GM12878 (cell line): Measurements from ENCODE around the gene DTNBP1. TPM values are rescaled to one million over a fixed set of nuclear protein-coding genes. Genes with fewer than 3 reads are reported as not detected.

Experiments used
- ATAC-seq: fragments of 200-7000 bp; cut with Tn5 transposase; 3 replicates; pipeline ENCODE4 v1.9.1; 2020; ENCODE audit warnings: mild to moderate bottlenecking, moderate library complexity
- BruUV-seq: library from RNA; stranded (reverse); fragments of 400-500 nt; replicated peaks from 2 replicates; lab custom pipeline; 2021; lab: Mats Ljungman, UMichigan
- CTCF ChIA-PET: fragments of 300-600 bp; sonication (Branson Sonifier 250); formaldehyde crosslinking; extraction: SDS; loops from one replicate; lab custom pipeline; 2021; ENCODE audit warnings: inconsistent platforms; lab: Yijun Ruan, JAX
- POLR2A ChIA-PET: fragments of 350-600 bp; formaldehyde crosslinking; extraction: SDS; loops from one replicate; lab custom pipeline; 2021; ENCODE audit warnings: inconsistent platforms; lab: Charles Lee
- RAD21 ChIA-PET: fragments of 300-600 bp; sonication (Branson Sonifier 250); formaldehyde crosslinking; loops from one replicate; lab custom pipeline; 2023; ENCODE audit warnings: antibody characterized with exemption; ENCODE audit not compliant: unreplicated experiment; lab: Charles Lee
- SMC1A ChIA-PET: fragments of 300-600 bp; sonication (Branson Sonifier 250); formaldehyde crosslinking; loops from one replicate; lab custom pipeline; 2023; ENCODE audit not compliant: unreplicated experiment, uncharacterized antibody; lab: Charles Lee
- DNase-seq: peaks from one replicate; pipeline ENCODE4 v3.0.0-alpha.2; 2011; ENCODE audit warnings: low read depth, low spot score
- FAIRE-seq: peaks from 3 replicates; lab custom pipeline; 2011; peaks lifted over from hg19 to GRCh38; lab: Jason Lieb, UNC
- H2AFZ ChIP-seq: 2 replicates; pipeline ENCODE4 v1.6.0; 2011; ENCODE audit warnings: low read depth, low read length, control low read depth; ENCODE audit not compliant: control insufficient read depth
- H3K27ac ChIP-seq: 2 replicates; pipeline ENCODE4 v1.5.1; 2011; ENCODE audit warnings: control low read depth; ENCODE audit not compliant: control insufficient read depth, insufficient read depth
- H3K27me3 ChIP-seq, 2 experiments: replicated peaks in 1 of 2; 2 replicates each; pipeline versions ENCODE4 v1.6.0 to v1.6.1; 2011; ENCODE audit warnings: low read length in 1 of 2; ENCODE audit not compliant: control insufficient read depth in 2 of 2, insufficient read depth in 2 of 2
- H3K36me3 ChIP-seq, 2 experiments: 2 replicates each; pipeline ENCODE4 v1.5.1; 2011; ENCODE audit warnings: low read length in 1 of 2; ENCODE audit not compliant: control insufficient read depth in 2 of 2, insufficient read depth in 2 of 2
- H3K4me1 ChIP-seq: 2 replicates; pipeline ENCODE4 v1.6.1; 2011; ENCODE audit warnings: mild to moderate bottlenecking, low read length, moderate library complexity, mixed read lengths; ENCODE audit not compliant: control insufficient read depth, insufficient read depth
- H3K4me2 ChIP-seq: 2 replicates; pipeline ENCODE4 v1.6.0; 2011; ENCODE audit warnings: control low read depth; ENCODE audit not compliant: control insufficient read depth, insufficient read depth
- H3K4me3 ChIP-seq: fragments of 200-600 bp; sonication (generic); 2 replicates; pipeline ENCODE4 v1.5.1; 2016
- H3K79me2 ChIP-seq: 2 replicates; pipeline ENCODE4 v1.6.0; 2011; ENCODE audit warnings: low read length; ENCODE audit not compliant: control insufficient read depth, insufficient read depth
- H3K9ac ChIP-seq: 2 replicates; pipeline ENCODE4 v1.8.0; 2011; ENCODE audit warnings: low read length, control low read depth, mixed read lengths; ENCODE audit not compliant: control insufficient read depth, insufficient read depth
- H3K9me3 ChIP-seq: replicated peaks from 3 replicates; pipeline ENCODE4 v1.5.1; 2011; ENCODE audit warnings: mild to moderate bottlenecking, low read length; ENCODE audit not compliant: control insufficient read depth, insufficient read depth
- H4K20me1 ChIP-seq: 2 replicates; pipeline ENCODE4 v1.6.0; 2011; ENCODE audit not compliant: control insufficient read depth, insufficient read depth
- BHLHE40 ChIP-seq, 2 experiments: fragments of 450-650 bp in 1 of 2; IDR thresholded peaks; 2 replicates each; pipeline ENCODE4 v1.6.1; 2011 to 2017; ENCODE audit warnings: low read depth in 2 of 2, borderline replicate concordance in 1 of 2, improper control_type of control experiment in 1 of 2, low read length in 1 of 2, mild to moderate bottlenecking in 1 of 2
- CEBPB ChIP-seq, 2 experiments: fragments of 150-350 bp in 1 of 2; IDR thresholded peaks; 2 replicates each; pipeline ENCODE4 v1.6.1; 2012 to 2014; ENCODE audit warnings: low read depth in 2 of 2, low read length in 2 of 2, borderline replicate concordance in 1 of 2, inconsistent platforms in 1 of 2
- CHD2 ChIP-seq: IDR thresholded peaks from 2 replicates; pipeline ENCODE4 v1.6.1; 2011; ENCODE audit warnings: low read depth, low read length, improper control_type of control experiment, borderline replicate concordance
- HDAC2 ChIP-seq: fragments of 200-600 bp; sonication (generic); IDR thresholded peaks from 2 replicates; pipeline ENCODE4 v1.6.1; 2017
- MYB ChIP-seq: fragments of 150-350 bp; IDR thresholded peaks from 2 replicates; pipeline ENCODE4 v1.6.1; 2014; ENCODE audit warnings: mild to moderate bottlenecking, low read depth, low read length, borderline replicate concordance
- POLR2A ChIP-seq: IDR thresholded peaks from 2 replicates; pipeline ENCODE4 v1.6.1; 2011; ENCODE audit warnings: low read depth, mild to moderate bottlenecking, low read length
- RB1 ChIP-seq: fragments of 450-650 bp; formaldehyde crosslinking; IDR thresholded peaks from 2 replicates; pipeline ENCODE4 v1.6.1; 2017; ENCODE audit warnings: mild to moderate bottlenecking, borderline replicate concordance
- RCOR1 ChIP-seq: conservative IDR thresholded peaks from 2 replicates; pipeline ENCODE4 v1.6.1; 2012; ENCODE audit warnings: low read depth, low read length, improper control_type of control experiment
- TAF1 ChIP-seq: IDR thresholded peaks from 2 replicates; pipeline ENCODE4 v1.6.1; 2011; ENCODE audit warnings: mild to moderate bottlenecking, low read depth, low read length, borderline replicate concordance
- TCF3 ChIP-seq: IDR thresholded peaks from 2 replicates; pipeline ENCODE4 v1.6.1; 2012; ENCODE audit warnings: low read depth, mild to moderate bottlenecking, low read length, borderline replicate concordance; ENCODE audit not compliant: insufficient read depth
- WRNIP1 ChIP-seq: IDR thresholded peaks from 2 replicates; pipeline ENCODE4 v1.6.1; 2011; ENCODE audit warnings: low read depth, low read length, improper control_type of control experiment, borderline replicate concordance
- ZBED1 ChIP-seq: IDR thresholded peaks from 2 replicates; pipeline ENCODE4 v1.6.1; 2016; ENCODE audit warnings: borderline replicate concordance
- WGBS: methylation state at CpG from one replicate; pipeline ENCODE4 v1.1.6; 2016; ENCODE audit warnings: low lambda C conversion rate; ENCODE audit not compliant: insufficient replicate concordance, insufficient coverage; ENCODE audit errors: missing lambda C conversion rate; 5-methylcytosine and 5-hydroxymethylcytosine counted together
- in situ Hi-C: fragments of 300-500 bp; cut with MboI; formaldehyde crosslinking; loops from 9 replicates; pipeline ENCODE4 v1.14.3; 2018; ENCODE audit warnings: mixed read lengths
- intact Hi-C: fragments of 100-400 bp; cut with micrococcal nuclease; formaldehyde crosslinking; loops from one replicate; pipeline ENCODE4 v1.14.2; 2022; ENCODE audit not compliant: unreplicated experiment
- polyA plus RNA-seq, 11 experiments: library from polyadenylated mRNA; depleted of rRNA in 4 of 11; unstranded in 6 of 11; stranded (reverse) in 5 of 11; fragments of >200 nt; fragmentation: Nextera tagmentation in 4 of 11; fragmentation: Illumina TruSeq in 1 of 11; extraction: Ambion mirVana in 4 of 11; extraction: Trizol in 1 of 11; gene quantifications; 1 replicate in 1 of 11; 2 replicates in 10 of 11; pipeline versions ENCODE4 v1.2.1 to v1.2.3, GENCODE V29; 2011 to 2016; ENCODE audit warnings: inconsistent platforms in 2 of 11, missing spikeins in 2 of 11, low read depth in 1 of 11
- total RNA-seq, 4 experiments: library from RNA; depleted of rRNA in 3 of 4; stranded (reverse); fragments of >200 nt in 3 of 4; fragmentation: Illumina TruSeq in 1 of 4; extraction: Trizol in 1 of 4; gene quantifications; 2 replicates each; pipeline versions ENCODE4 v1.2.1 to v1.2.3, GENCODE V29; 2013 to 2021
- TF ChIP-seq, protein P1 (sequence below): fragments of 450-650 bp; IDR thresholded peaks from 2 replicates; pipeline ENCODE4 v1.6.1; 2017; ENCODE audit warnings: mild to moderate bottlenecking
- TF ChIP-seq, protein P2 (sequence below): fragments of 150-350 bp; IDR thresholded peaks from 2 replicates; pipeline ENCODE4 v1.6.1; 2014; ENCODE audit warnings: mild to moderate bottlenecking, low read depth, low read length
- TF ChIP-seq, protein P3 (sequence below): IDR thresholded peaks from 2 replicates; pipeline ENCODE4 v1.6.1; 2012; ENCODE audit warnings: low read depth, low read length, improper control_type of control experiment

DTNBP1 gene
- total and polyA plus RNA-seq, 10 of the 15 experiments (the other 5 are each of a cell fraction or from before 2014, with no cell fraction given), result 7.1 to 40.3 (median 20.1) TPM

DNA sequence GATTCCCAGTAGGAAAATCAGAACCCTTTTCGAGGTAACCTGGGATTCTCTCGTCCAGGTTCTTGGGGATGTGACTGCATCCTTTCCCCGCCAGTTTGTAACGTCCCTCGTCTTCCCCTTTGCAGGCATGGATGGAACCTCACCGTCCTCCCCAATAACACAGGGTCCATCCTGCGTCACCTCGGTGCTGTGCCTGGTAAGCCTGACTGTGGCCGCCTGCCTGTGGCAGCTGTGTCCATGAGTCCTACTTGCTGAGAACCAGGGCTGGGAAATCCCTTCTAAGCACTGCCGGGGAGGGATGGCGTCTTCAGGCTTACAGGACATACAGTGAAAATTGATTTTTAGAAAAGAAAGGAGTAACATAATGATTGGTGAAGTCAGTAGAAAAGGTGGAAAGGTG, 155.6 kb downstream of the DTNBP1 start:
- Histone ChIP-seq H3K9me3 (no peaks in the 10 kb centered on the region), H3K4me2 (no peak overlapping the region), H2AFZ (no peak overlapping the region), H3K79me2 (no peaks in the 10 kb centered on the region), H3K27ac (no peak overlapping the region), H3K4me3 (no peak overlapping the region), H3K9ac (no peak overlapping the region), H3K36me3 (peaks cover 28 to 48% of the 10 kb centered on the region in 2 experiments), H3K27me3 (no peaks in the 10 kb centered on the region), H4K20me1 (no peaks in the 10 kb centered on the region), H3K4me1 (no peaks in the 10 kb centered on the region)
- SMC1A ChIA-PET, result no interaction called here
- in situ Hi-C loops, result no loop called here
- FAIRE-seq (no peak), DNase-seq (no peak), ATAC-seq (no peak)
- RAD21 ChIA-PET, result no interaction called here
- no TSS peak for BruUV-seq
- CTCF ChIA-PET, result interaction anchor here (0.8 kb wide), 1 partner anchor 116 kb away, joined by 3 read pairs; no protein-coding TSS in a partner anchor
- 97% methylated on average over 11 of the region's 11 CpGs for WGBS
- POLR2A ChIA-PET, result no interaction called here
- intact Hi-C loops, result no loop called here
- no peak for TF ChIP-seq TCF3
- TF ChIP-seq, protein P1, sequence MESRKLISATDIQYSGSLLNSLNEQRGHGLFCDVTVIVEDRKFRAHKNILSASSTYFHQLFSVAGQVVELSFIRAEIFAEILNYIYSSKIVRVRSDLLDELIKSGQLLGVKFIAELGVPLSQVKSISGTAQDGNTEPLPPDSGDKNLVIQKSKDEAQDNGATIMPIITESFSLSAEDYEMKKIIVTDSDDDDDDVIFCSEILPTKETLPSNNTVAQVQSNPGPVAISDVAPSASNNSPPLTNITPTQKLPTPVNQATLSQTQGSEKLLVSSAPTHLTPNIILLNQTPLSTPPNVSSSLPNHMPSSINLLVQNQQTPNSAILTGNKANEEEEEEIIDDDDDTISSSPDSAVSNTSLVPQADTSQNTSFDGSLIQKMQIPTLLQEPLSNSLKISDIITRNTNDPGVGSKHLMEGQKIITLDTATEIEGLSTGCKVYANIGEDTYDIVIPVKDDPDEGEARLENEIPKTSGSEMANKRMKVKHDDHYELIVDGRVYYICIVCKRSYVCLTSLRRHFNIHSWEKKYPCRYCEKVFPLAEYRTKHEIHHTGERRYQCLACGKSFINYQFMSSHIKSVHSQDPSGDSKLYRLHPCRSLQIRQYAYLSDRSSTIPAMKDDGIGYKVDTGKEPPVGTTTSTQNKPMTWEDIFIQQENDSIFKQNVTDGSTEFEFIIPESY, result no peak
- no peak for TF ChIP-seq HDAC2
- TF ChIP-seq BHLHE40 (IDR thresholded peaks at IDR 0.05; ENCODE audit: borderline replicate concordance in 1 of 2, low read depth in 2 of 2, low read length in 1 of 2), result no peak
- TF ChIP-seq CEBPB (IDR thresholded peaks at IDR 0.05; ENCODE audit: borderline replicate concordance in 1 of 2, low read depth in 2 of 2, low read length in 2 of 2), result no peak
- TF ChIP-seq RB1, result no peak
- TF ChIP-seq CHD2, result no peak
- TF ChIP-seq TAF1, result no peak
- TF ChIP-seq, protein P2, sequence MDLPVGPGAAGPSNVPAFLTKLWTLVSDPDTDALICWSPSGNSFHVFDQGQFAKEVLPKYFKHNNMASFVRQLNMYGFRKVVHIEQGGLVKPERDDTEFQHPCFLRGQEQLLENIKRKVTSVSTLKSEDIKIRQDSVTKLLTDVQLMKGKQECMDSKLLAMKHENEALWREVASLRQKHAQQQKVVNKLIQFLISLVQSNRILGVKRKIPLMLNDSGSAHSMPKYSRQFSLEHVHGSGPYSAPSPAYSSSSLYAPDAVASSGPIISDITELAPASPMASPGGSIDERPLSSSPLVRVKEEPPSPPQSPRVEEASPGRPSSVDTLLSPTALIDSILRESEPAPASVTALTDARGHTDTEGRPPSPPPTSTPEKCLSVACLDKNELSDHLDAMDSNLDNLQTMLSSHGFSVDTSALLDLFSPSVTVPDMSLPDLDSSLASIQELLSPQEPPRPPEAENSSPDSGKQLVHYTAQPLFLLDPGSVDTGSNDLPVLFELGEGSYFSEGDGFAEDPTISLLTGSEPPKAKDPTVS, result no peak
- TF ChIP-seq POLR2A, result no peak
- no peak for TF ChIP-seq ZBED1
- TF ChIP-seq, protein P3, sequence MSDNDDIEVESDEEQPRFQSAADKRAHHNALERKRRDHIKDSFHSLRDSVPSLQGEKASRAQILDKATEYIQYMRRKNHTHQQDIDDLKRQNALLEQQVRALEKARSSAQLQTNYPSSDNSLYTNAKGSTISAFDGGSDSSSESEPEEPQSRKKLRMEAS, result no peak
- no peak for TF ChIP-seq RCOR1
- TF ChIP-seq MYB, result no peak
- TF ChIP-seq WRNIP1, result no peak
- TF ChIP-seq, all 136 proteins: peak for 0
